ENCODE results near the gene GABRR3.

GABRR3 gene

DNA sequence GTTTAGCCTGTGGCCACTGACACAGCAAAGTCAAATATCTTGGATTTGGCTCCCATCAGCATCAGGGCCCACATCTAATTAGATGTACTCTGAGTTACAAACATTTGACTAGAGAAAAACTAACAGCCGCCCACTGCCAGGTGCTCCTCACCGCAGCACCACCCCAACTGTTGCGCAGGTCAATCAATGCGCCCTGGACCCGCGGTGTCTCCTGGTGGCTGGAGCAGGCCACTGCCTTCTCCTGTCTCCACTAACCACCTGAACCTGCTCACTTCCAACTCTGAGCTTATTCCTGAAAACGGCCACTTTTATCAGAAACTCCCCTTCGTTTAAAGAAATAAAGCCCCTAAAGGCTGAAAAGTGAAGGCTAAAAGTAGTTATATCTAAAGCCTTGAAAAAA is 67.1 kb downstream of the GABRR3 start:
- Histone ChIP-seq H3K27me3 (ENCODE audit: control insufficient read depth in 1 of 2, insufficient read depth in 2 of 2, low read length in 2 of 2) (no peaks in the 10 kb centered on the region), H3K9me3 (ENCODE audit: low read length) (no peaks in the 10 kb centered on the region), H3K9ac (ENCODE audit: low read length) (no peak overlapping the region), H3K4me1 (ENCODE audit: insufficient read depth, low read length) (peaks cover 27% of the 10 kb centered on the region), H3K36me3 (ENCODE audit: insufficient read depth, low read length) (peaks cover 6% of the 10 kb centered on the region), H3K27ac (ENCODE audit: low read depth, low read length) (no peak overlapping the region), H3K4me3 (ENCODE audit: low read depth in 1 of 2, low read length in 2 of 2) (no peak overlapping the region)

DNA sequence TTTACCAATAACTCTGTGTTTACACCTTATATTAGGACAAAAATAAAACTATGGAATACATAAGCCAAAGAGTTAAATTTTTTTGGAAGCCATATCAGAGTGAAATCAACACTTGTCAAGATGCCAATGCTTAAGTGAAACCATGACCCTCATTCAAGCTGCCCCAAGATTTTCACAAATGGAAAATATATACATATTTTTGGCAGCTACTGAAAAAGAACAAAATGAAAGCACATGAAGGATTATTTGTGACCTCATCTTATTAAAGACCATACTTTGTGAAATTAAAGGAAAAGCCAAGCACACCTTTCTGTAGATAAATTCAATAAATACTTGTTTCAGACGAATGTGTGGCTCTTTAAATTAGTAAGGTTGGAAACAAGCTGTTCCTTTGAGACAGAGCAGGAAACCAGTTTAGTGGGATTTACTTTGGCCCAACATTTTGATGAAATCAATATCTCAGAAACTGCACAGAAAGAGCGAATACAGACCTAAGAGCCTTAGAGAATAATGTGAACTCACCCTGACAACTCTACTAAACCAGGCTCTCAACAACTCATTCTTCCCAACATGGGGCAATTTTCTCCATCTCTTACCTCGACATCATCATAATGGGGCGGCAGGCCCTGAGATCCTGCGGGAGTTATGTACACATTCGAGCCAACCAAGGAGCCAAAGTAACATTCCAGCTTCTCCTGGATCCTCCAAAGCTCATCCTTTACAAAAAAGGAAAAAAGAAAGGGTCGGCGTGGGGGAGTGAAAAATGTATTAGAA is 73.9 kb downstream of the GABRR3 start:
- Histone ChIP-seq H3K4me3 (ENCODE audit: low read depth in 1 of 2, low read length in 2 of 2) (no peak overlapping the region), H3K36me3 (ENCODE audit: insufficient read depth, low read length) (peaks cover 6% of the 10 kb centered on the region), H3K9ac (ENCODE audit: low read length) (no peak overlapping the region), H3K27ac (ENCODE audit: low read depth, low read length) (no peak overlapping the region), H3K9me3 (ENCODE audit: low read length) (no peaks in the 10 kb centered on the region), H3K27me3 (ENCODE audit: control insufficient read depth in 1 of 2, insufficient read depth in 2 of 2, low read length in 2 of 2) (no peaks in the 10 kb centered on the region), H3K4me1 (ENCODE audit: insufficient read depth, low read length) (peaks cover 21% of the 10 kb centered on the region)

DNA sequence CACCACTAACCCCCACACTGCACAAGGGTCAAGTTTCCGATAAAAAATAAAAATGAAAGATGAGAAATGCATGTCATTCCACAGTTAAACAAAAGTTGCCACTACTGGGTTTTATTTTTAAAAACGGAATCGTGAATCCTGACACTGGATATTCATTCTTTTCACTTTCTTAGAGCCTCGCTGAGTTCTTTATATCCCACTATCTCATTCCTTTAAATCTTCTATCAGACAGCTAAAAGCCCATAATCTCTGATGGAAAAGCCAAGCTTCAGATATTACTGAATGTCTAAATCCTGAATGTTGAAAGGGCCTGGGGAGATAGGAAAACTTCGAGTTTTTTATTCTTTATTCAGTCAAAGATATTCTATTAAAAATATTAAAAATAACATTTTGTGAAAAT is 74.6 kb downstream of the GABRR3 start:
- Histone ChIP-seq H3K4me1 (ENCODE audit: insufficient read depth, low read length) (peaks cover 19% of the 10 kb centered on the region), H3K4me3 (ENCODE audit: low read depth in 1 of 2, low read length in 2 of 2) (no peak overlapping the region)

GRCh38 chr3:97959872-97960271 is 75.2 kb downstream of the GABRR3 start:
- no peak overlapping the region for H3K9ac ChIP-seq (ENCODE audit: low read length)
- H3K27me3 ChIP-seq (ENCODE audit: control insufficient read depth in 1 of 2, insufficient read depth in 2 of 2, low read length in 2 of 2) = no peaks in the 10 kb centered on the region
- peaks cover 13% of the 10 kb centered on the region for H3K4me1 ChIP-seq (ENCODE audit: insufficient read depth, low read length)
- no peak overlapping the region for H3K4me3 ChIP-seq (ENCODE audit: low read depth in 1 of 2, low read length in 2 of 2)
- no peaks in the 10 kb centered on the region for H3K9me3 ChIP-seq (ENCODE audit: low read length)
- peaks cover 6% of the 10 kb centered on the region for H3K36me3 ChIP-seq (ENCODE audit: insufficient read depth, low read length)
- no peak overlapping the region for H3K27ac ChIP-seq (ENCODE audit: low read depth, low read length)

More for the DNA sequence above, 74.6 kb downstream of the GABRR3 start:
- H3K27ac ChIP-seq (ENCODE audit: low read depth, low read length) = no peak overlapping the region
- no peak overlapping the region for H3K9ac ChIP-seq (ENCODE audit: low read length)
- H3K36me3 ChIP-seq (ENCODE audit: insufficient read depth, low read length) = peaks cover 6% of the 10 kb centered on the region
- H3K27me3 ChIP-seq (ENCODE audit: control insufficient read depth in 1 of 2, insufficient read depth in 2 of 2, low read length in 2 of 2) = no peaks in the 10 kb centered on the region
- H3K9me3 ChIP-seq (ENCODE audit: low read length) = no peaks in the 10 kb centered on the region

DNA sequence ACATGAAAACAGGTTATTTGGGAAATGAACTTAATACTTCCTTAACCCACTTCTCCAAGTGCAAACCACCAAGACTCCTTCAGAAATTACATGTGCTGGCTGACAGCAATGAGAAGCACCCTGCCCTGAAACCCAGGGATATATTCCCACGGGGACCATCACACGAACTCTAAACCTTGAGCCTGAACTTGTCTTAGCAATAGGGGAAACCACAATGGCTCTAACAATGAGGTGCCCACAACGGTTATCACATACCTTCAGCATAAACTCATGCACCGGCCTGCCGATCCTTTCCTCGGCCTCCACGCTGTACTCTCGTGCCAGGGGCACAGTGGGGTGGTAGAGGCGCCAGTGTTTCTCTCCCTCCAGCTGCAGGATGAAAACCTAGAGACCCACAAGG is 76.3 kb downstream of the GABRR3 start:
- no peaks in the 10 kb centered on the region for H3K27me3 ChIP-seq (ENCODE audit: control insufficient read depth in 1 of 2, insufficient read depth in 2 of 2, low read length in 2 of 2)
- H3K9me3 ChIP-seq (ENCODE audit: low read length) = no peaks in the 10 kb centered on the region
- no peak overlapping the region for H3K9ac ChIP-seq (ENCODE audit: low read length)
- H3K4me3 ChIP-seq (ENCODE audit: low read depth in 1 of 2, low read length in 2 of 2) = no peak overlapping the region
- no peak overlapping the region for H3K27ac ChIP-seq (ENCODE audit: low read depth, low read length)
- peaks cover 14% of the 10 kb centered on the region for H3K36me3 ChIP-seq (ENCODE audit: insufficient read depth, low read length)
- peaks cover 13% of the 10 kb centered on the region for H3K4me1 ChIP-seq (ENCODE audit: insufficient read depth, low read length)

GRCh38 chr3:97958396-97958795 is 76.7 kb downstream of the GABRR3 start:
- Histone ChIP-seq H3K36me3 (ENCODE audit: insufficient read depth, low read length) (peaks cover 14% of the 10 kb centered on the region), H3K9ac (ENCODE audit: low read length) (no peak overlapping the region), H3K27me3 (ENCODE audit: control insufficient read depth in 1 of 2, insufficient read depth in 2 of 2, low read length in 2 of 2) (no peaks in the 10 kb centered on the region), H3K4me3 (ENCODE audit: low read depth in 1 of 2, low read length in 2 of 2) (no peak overlapping the region), H3K9me3 (ENCODE audit: low read length) (no peaks in the 10 kb centered on the region), H3K27ac (ENCODE audit: low read depth, low read length) (no peak overlapping the region), H3K4me1 (ENCODE audit: insufficient read depth, low read length) (peaks cover 13% of the 10 kb centered on the region)

GRCh38 chr3:97957617-97958311 is 77.4 kb downstream of the GABRR3 start:
- peaks cover 14% of the 10 kb centered on the region for H3K36me3 ChIP-seq (ENCODE audit: insufficient read depth, low read length)
- H3K27ac ChIP-seq (ENCODE audit: low read depth, low read length) = no peak overlapping the region
- H3K9me3 ChIP-seq (ENCODE audit: low read length) = no peaks in the 10 kb centered on the region
- peaks cover 13% of the 10 kb centered on the region for H3K4me1 ChIP-seq (ENCODE audit: insufficient read depth, low read length)
- H3K4me3 ChIP-seq (ENCODE audit: low read depth in 1 of 2, low read length in 2 of 2) = peak overlapping the region in 1 of 2 donors; percentile 11
- H3K27me3 ChIP-seq (ENCODE audit: control insufficient read depth in 1 of 2, insufficient read depth in 2 of 2, low read length in 2 of 2) = no peaks in the 10 kb centered on the region
- H3K9ac ChIP-seq (ENCODE audit: low read length) = no peak overlapping the region

DNA sequence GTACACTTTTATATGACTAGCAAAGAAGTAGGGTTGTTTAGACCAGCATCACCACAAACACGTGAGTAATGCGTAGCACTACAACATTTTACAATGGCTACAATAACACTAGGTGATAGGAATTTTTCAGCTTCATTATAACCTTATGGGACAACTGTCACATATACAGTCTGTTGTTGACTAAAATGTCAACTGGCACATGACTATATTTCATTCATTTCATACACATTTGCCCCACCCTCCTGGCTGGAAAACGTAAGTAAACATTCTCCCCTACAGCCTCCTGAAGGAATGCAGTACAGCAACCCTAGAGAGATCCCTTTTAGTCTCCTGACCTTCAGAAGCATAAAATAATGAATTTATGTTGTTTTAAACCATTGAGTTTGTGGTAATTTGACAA is 79.1 kb downstream of the GABRR3 start:
- H3K27ac ChIP-seq (ENCODE audit: low read depth, low read length) = no peak overlapping the region

DNA sequence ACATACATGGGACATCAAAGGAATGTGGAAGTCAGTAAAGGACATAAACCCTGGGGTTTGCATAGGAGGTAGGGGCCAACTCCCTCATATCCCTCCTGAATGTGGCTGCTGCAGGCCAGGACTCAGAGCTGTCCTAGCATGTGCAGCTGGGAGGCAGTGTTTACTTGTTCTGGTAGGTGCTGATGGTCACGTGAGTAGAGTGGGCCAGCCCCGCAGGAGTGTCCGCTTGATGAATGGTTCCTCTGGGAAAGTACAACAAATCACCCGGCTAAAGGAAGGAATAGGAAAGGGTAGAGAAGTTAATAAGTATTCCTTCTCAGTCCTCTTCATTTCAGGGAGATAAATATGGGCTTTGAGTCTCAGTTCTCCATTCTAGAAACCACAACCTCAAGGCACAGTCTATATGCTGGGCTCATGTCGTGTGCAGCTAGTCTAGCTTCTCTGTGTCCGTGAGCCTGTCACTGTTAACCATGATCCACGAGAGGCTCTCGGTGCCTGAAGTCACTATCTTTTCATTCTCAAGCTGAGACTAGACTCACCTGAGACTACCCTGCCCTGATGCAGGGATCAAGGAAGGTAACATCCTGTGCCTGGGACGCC is 80.8 kb downstream of the GABRR3 start:
- no peak overlapping the region for H3K4me3 ChIP-seq (ENCODE audit: low read depth in 1 of 2, low read length in 2 of 2)
- no peaks in the 10 kb centered on the region for H3K27me3 ChIP-seq (ENCODE audit: control insufficient read depth in 1 of 2, insufficient read depth in 2 of 2, low read length in 2 of 2)
- H3K9me3 ChIP-seq (ENCODE audit: low read length) = no peaks in the 10 kb centered on the region
- no peak overlapping the region for H3K27ac ChIP-seq (ENCODE audit: low read depth, low read length)
- peaks cover 13% of the 10 kb centered on the region for H3K4me1 ChIP-seq (ENCODE audit: insufficient read depth, low read length)
- no peak overlapping the region for H3K9ac ChIP-seq (ENCODE audit: low read length)
- H3K36me3 ChIP-seq (ENCODE audit: insufficient read depth, low read length) = peaks cover 21% of the 10 kb centered on the region

More for the DNA sequence above, 79.1 kb downstream of the GABRR3 start:
- Histone ChIP-seq H3K9me3 (ENCODE audit: low read length) (no peaks in the 10 kb centered on the region), H3K4me3 (ENCODE audit: low read depth in 1 of 2, low read length in 2 of 2) (no peak overlapping the region), H3K36me3 (ENCODE audit: insufficient read depth, low read length) (peaks cover 9% of the 10 kb centered on the region), H3K9ac (ENCODE audit: low read length) (no peak overlapping the region), H3K27me3 (ENCODE audit: control insufficient read depth in 1 of 2, insufficient read depth in 2 of 2, low read length in 2 of 2) (no peaks in the 10 kb centered on the region), H3K4me1 (ENCODE audit: insufficient read depth, low read length) (peaks cover 13% of the 10 kb centered on the region)

DNA sequence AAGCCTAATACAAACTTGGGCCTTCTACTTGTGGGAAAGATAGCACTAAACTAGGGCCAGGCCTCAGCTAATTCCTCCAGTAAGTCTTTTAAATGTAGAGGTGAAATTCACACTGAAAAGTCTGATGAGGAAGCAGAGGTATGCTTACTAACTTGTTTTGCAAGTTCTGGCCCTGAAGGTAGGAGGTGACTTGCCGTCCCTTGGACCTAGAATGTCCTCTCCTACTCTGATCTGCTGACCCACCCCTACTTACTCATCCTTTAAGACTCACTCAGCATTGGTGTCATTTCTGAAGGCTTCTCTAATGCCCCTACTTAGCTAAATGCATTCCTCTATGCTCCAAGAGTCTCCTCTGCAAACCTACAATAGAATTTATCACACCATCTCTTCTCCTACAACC is 82.2 kb downstream of the GABRR3 start:
- no peak overlapping the region for H3K4me3 ChIP-seq (ENCODE audit: low read depth in 1 of 2, low read length in 2 of 2)
- peaks cover 6% of the 10 kb centered on the region for H3K4me1 ChIP-seq (ENCODE audit: insufficient read depth, low read length)
- peaks cover 30% of the 10 kb centered on the region for H3K36me3 ChIP-seq (ENCODE audit: insufficient read depth, low read length)
- no peaks in the 10 kb centered on the region for H3K9me3 ChIP-seq (ENCODE audit: low read length)
- no peaks in the 10 kb centered on the region for H3K27me3 ChIP-seq (ENCODE audit: control insufficient read depth in 1 of 2, insufficient read depth in 2 of 2, low read length in 2 of 2)
- no peak overlapping the region for H3K27ac ChIP-seq (ENCODE audit: low read depth, low read length)
- H3K9ac ChIP-seq (ENCODE audit: low read length) = no peak overlapping the region

GRCh38 chr3:97952280-97952679 is 82.8 kb downstream of the GABRR3 start:
- Histone ChIP-seq H3K4me3 (ENCODE audit: low read depth in 1 of 2, low read length in 2 of 2) (no peak overlapping the region), H3K36me3 (ENCODE audit: insufficient read depth, low read length) (peaks cover 33% of the 10 kb centered on the region), H3K9ac (ENCODE audit: low read length) (no peak overlapping the region), H3K4me1 (ENCODE audit: insufficient read depth, low read length) (no peaks in the 10 kb centered on the region), H3K27me3 (ENCODE audit: control insufficient read depth in 1 of 2, insufficient read depth in 2 of 2, low read length in 2 of 2) (no peaks in the 10 kb centered on the region), H3K9me3 (ENCODE audit: low read length) (no peaks in the 10 kb centered on the region), H3K27ac (ENCODE audit: low read depth, low read length) (no peak overlapping the region)

Data from muscle layer of colon (tissue), 2 donors.